Colonic mucosa (tissue), 4 donors: Measurements from ENCODE around the gene SLC1A7. TPM values are rescaled to one million over a fixed set of nuclear protein-coding genes. Genes with fewer than 3 reads are reported as not detected.

ENCODE experiments used
- DNase-seq: peaks from one replicate; pipeline ENCODE4 v3.0.0-alpha.2; 2020
- H3K27ac ChIP-seq: fragments of 200-600 bp; one replicate; pipeline ENCODE4 v1.8.0; 2021
- H3K27me3 ChIP-seq: fragments of 200-600 bp; one replicate; pipeline ENCODE4 v1.8.0; 2021
- H3K36me3 ChIP-seq: fragments of 200-600 bp; one replicate; pipeline ENCODE4 v1.8.0; 2021
- H3K4me1 ChIP-seq: fragments of 200-600 bp; one replicate; pipeline ENCODE4 v1.8.0; 2021; ENCODE audit warnings: mild to moderate bottlenecking
- H3K4me3 ChIP-seq: fragments of 200-600 bp; one replicate; pipeline ENCODE4 v1.8.0; 2021
- H3K9ac ChIP-seq, 2 donors: one replicate each; pipeline ENCODE4 v1.7.0; 2013; ENCODE audit warnings: control low read depth in 2 of 2, low read depth in 2 of 2, low read length in 2 of 2
- H3K9me3 ChIP-seq: fragments of 200-600 bp; one replicate; pipeline ENCODE4 v1.8.0; 2021
- intact Hi-C: fragments of 100-400 bp; cut with DNase I; formaldehyde crosslinking; loops from one replicate; pipeline ENCODE4 v1.14.1; 2022
- total RNA-seq, 2 donors: library from RNA; stranded (reverse); fragmentation: NEBNext Ultra II Directional in 1 of 2; extraction: Animal tissue kit (Norgen Biotek cat#: 25700) in 1 of 2; gene quantifications; one replicate each; pipeline ENCODE4 v1.2.1, GENCODE V29; 2021
- TF ChIP-seq, protein P1 (sequence below): fragments of 200-600 bp; IDR thresholded peaks from one replicate; pipeline ENCODE4 v1.8.0; 2022; ENCODE audit warnings: antibody characterized with exemption, mild to moderate bottlenecking
- donor health status: healthy.
- donor health status: DM: no; HTN: no; CAD: no.
- donor health status: DM: no; HTN: no; CAD: no.

Gene SLC1A7
- total RNA-seq, 2 donors from 2014 or later = 0.50 to 1.1 TPM

DNA sequence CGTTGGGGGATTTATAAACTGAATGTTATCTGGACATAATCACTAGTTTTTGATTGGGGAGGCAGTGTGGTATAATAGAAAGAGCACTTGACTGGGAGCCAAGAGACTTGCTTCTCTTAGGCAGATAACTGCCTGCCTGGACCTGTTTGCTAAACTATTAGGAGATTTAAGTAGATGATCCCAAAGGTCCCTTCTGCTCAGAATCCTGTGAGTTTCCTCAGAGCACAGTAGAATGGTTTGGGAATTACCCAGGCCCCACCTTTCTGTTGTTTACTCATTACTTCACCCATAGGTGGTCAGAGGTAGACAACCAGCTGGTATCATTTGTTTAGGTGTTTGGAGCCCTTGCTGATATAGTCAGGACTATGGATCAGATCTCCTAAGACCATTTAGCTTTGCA lies 90.8 kb downstream of the SLC1A7 start:
- H3K9me3 ChIP-seq = no peaks in the 10 kb centered on the region
- DNase-seq = no peak
- H3K27ac ChIP-seq = no peak overlapping the region
- no peaks in the 10 kb centered on the region for H3K4me1 ChIP-seq
- no peaks in the 10 kb centered on the region for H3K27me3 ChIP-seq
- intact Hi-C loops = no loop called here
- TF ChIP-seq, protein P1, sequence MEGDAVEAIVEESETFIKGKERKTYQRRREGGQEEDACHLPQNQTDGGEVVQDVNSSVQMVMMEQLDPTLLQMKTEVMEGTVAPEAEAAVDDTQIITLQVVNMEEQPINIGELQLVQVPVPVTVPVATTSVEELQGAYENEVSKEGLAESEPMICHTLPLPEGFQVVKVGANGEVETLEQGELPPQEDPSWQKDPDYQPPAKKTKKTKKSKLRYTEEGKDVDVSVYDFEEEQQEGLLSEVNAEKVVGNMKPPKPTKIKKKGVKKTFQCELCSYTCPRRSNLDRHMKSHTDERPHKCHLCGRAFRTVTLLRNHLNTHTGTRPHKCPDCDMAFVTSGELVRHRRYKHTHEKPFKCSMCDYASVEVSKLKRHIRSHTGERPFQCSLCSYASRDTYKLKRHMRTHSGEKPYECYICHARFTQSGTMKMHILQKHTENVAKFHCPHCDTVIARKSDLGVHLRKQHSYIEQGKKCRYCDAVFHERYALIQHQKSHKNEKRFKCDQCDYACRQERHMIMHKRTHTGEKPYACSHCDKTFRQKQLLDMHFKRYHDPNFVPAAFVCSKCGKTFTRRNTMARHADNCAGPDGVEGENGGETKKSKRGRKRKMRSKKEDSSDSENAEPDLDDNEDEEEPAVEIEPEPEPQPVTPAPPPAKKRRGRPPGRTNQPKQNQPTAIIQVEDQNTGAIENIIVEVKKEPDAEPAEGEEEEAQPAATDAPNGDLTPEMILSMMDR = no peak
- H3K36me3 ChIP-seq = no peaks in the 10 kb centered on the region
- H3K4me3 ChIP-seq = no peak overlapping the region
- no peak overlapping the region for H3K9ac ChIP-seq

GRCh38 chr1:53050310-53050709 lies 92.1 kb downstream of the SLC1A7 start:
- Histone ChIP-seq H3K4me1 (no peaks in the 10 kb centered on the region), H3K27me3 (no peaks in the 10 kb centered on the region), H3K4me3 (no peak overlapping the region), H3K27ac (no peak overlapping the region), H3K36me3 (no peaks in the 10 kb centered on the region), H3K9me3 (no peaks in the 10 kb centered on the region), H3K9ac (no peak overlapping the region)
- no peak for DNase-seq
- intact Hi-C loops = no loop called here
- TF ChIP-seq, protein P1 = no peak

DNA sequence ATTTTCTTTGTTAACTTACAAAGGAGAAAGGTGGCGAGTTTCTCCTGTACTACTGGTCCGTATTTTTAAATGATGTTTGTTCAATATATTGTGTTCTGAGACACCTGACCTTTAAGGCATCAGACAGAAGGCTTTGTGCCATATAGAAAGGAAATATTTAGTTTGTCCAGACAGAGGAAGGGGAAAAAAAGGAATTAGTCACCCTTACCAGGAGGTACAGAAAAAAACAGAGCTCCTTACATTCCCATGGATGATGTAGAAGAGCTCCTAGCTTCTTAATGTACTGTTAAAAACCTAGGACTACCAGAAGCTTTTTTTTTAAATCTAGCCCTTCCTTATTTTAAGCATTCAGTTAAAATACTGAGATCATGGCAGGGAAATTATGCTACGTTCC lies 92.9 kb downstream of the SLC1A7 start:
- TF ChIP-seq, protein P1 = no peak
- no peak overlapping the region for H3K4me3 ChIP-seq
- H3K36me3 ChIP-seq = no peaks in the 10 kb centered on the region
- no peak overlapping the region for H3K9ac ChIP-seq
- no peaks in the 10 kb centered on the region for H3K4me1 ChIP-seq
- H3K27me3 ChIP-seq = no peaks in the 10 kb centered on the region
- intact Hi-C loops = no loop called here
- no peak for DNase-seq
- H3K27ac ChIP-seq = no peak overlapping the region
- H3K9me3 ChIP-seq = no peaks in the 10 kb centered on the region

DNA sequence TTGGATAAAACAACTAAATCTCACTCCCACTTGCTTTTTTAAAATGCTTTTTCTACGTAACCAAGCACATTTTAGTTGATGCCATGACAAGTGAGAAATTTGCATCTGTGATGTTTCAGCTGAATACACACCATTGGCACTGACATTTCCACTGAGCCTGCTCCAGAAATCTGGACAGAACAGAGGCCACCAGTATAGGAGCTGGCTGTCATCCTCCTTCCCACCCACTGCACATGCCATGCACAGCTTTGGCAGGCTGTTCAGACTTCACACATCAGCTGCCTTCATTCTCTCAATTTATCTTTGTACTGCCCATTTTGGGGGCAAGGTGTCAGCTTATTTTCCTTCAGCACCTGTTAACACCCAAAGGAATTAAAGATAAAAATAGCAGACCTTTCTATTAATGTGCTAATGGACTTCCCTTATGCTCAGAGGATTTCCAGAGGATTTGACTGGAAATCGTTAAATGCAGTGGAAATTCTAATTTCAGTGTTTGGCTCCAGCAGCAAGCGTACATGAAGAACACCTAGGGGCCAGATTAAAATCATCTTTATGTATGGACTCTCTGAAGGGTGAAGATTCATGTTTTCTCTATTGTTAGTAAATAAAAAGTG lies 93.4 kb downstream of the SLC1A7 start:
- H3K4me1 ChIP-seq = no peaks in the 10 kb centered on the region
- no peaks in the 10 kb centered on the region for H3K9me3 ChIP-seq
- no peak overlapping the region for H3K4me3 ChIP-seq
- no peak for DNase-seq
- no peaks in the 10 kb centered on the region for H3K36me3 ChIP-seq
- TF ChIP-seq, protein P1 = no peak
- H3K9ac ChIP-seq = no peak overlapping the region
- intact Hi-C loops = no loop called here
- no peak overlapping the region for H3K27ac ChIP-seq
- H3K27me3 ChIP-seq = no peaks in the 10 kb centered on the region

- intact Hi-C loops = no loop called here
- no peak for DNase-seq
- Histone ChIP-seq H3K9ac (no peak overlapping the region), H3K27me3 (no peaks in the 10 kb centered on the region), H3K36me3 (no peaks in the 10 kb centered on the region), H3K9me3 (no peaks in the 10 kb centered on the region), H3K27ac (no peak overlapping the region), H3K4me3 (no peak overlapping the region), H3K4me1 (no peaks in the 10 kb centered on the region)
- TF ChIP-seq, protein P1 = no peak
Measured at GRCh38 chr1:53047737-53048736, 94.4 kb downstream of the SLC1A7 start.
